ENCODE data around the gene SIM2.

Gene SIM2

GRCh38 chr21:36710729-36711048, 11.8 kb downstream of the SIM2 start:
- Mint-ChIP-seq H3K4me3 (no peak overlapping the region), H3K27me3 (ENCODE audit: low read depth) (peaks cover 86% of the 10 kb centered on the region)

GRCh38 chr21:36713746-36714145, 14.8 kb downstream of the SIM2 start:
- Mint-ChIP-seq H3K36me3 (ENCODE audit: low read depth) (no peaks in the 10 kb centered on the region), H3K27me3 (ENCODE audit: low read depth) (peaks cover 74% of the 10 kb centered on the region), H3K27ac (no peak overlapping the region), H3K9me3 (no peaks in the 10 kb centered on the region), H3K4me3 (no peak overlapping the region), H3K4me1 (ENCODE audit: low read depth) (peaks cover 4% of the 10 kb centered on the region)

More at GRCh38 chr21:36710729-36711048, 11.8 kb downstream of the SIM2 start:
- Mint-ChIP-seq H3K4me1 (ENCODE audit: low read depth) (peaks cover 5% of the 10 kb centered on the region), H3K27ac (no peak overlapping the region), H3K9me3 (no peaks in the 10 kb centered on the region), H3K36me3 (ENCODE audit: low read depth) (no peaks in the 10 kb centered on the region)

- H3K4me1 Mint-ChIP-seq (ENCODE audit: low read depth): peaks cover 4% of the 10 kb centered on the region
- H3K27ac Mint-ChIP-seq: no peak overlapping the region
- peaks cover 55% of the 10 kb centered on the region for H3K27me3 Mint-ChIP-seq (ENCODE audit: low read depth)
- no peaks in the 10 kb centered on the region for H3K9me3 Mint-ChIP-seq
- no peak overlapping the region for H3K4me3 Mint-ChIP-seq
- H3K36me3 Mint-ChIP-seq (ENCODE audit: low read depth): no peaks in the 10 kb centered on the region
These were observed 17.5 kb downstream of the SIM2 start for GRCh38 chr21:36716387-36716786.

- Mint-ChIP-seq H3K9me3 (no peaks in the 10 kb centered on the region), H3K4me3 (no peak overlapping the region), H3K4me1 (ENCODE audit: low read depth) (peaks cover 4% of the 10 kb centered on the region), H3K27me3 (ENCODE audit: low read depth) (peaks cover 53% of the 10 kb centered on the region), H3K36me3 (ENCODE audit: low read depth) (no peaks in the 10 kb centered on the region), H3K27ac (no peak overlapping the region)
These were observed 17.9 kb downstream of the SIM2 start for GRCh38 chr21:36716836-36717235.

- Mint-ChIP-seq H3K9me3 (no peaks in the 10 kb centered on the region), H3K27me3 (ENCODE audit: low read depth) (peaks cover 42% of the 10 kb centered on the region)
These were observed 19.1 kb downstream of the SIM2 start for GRCh38 chr21:36717976-36718375.

GRCh38 chr21:36718951-36719501, 20.1 kb downstream of the SIM2 start:
- no peaks in the 10 kb centered on the region for H3K4me1 Mint-ChIP-seq (ENCODE audit: low read depth)
- no peak overlapping the region for H3K4me3 Mint-ChIP-seq
- H3K27me3 Mint-ChIP-seq (ENCODE audit: low read depth): peaks cover 31% of the 10 kb centered on the region
- H3K36me3 Mint-ChIP-seq (ENCODE audit: low read depth): no peaks in the 10 kb centered on the region
- H3K27ac Mint-ChIP-seq: no peak overlapping the region
- no peaks in the 10 kb centered on the region for H3K9me3 Mint-ChIP-seq

More at GRCh38 chr21:36717976-36718375, 19.1 kb downstream of the SIM2 start:
- Mint-ChIP-seq H3K36me3 (ENCODE audit: low read depth) (no peaks in the 10 kb centered on the region), H3K4me3 (no peak overlapping the region), H3K27ac (no peak overlapping the region), H3K4me1 (ENCODE audit: low read depth) (no peaks in the 10 kb centered on the region)

- Mint-ChIP-seq H3K27me3 (ENCODE audit: low read depth) (peaks cover 26% of the 10 kb centered on the region), H3K27ac (no peak overlapping the region), H3K36me3 (ENCODE audit: low read depth) (no peaks in the 10 kb centered on the region), H3K9me3 (no peaks in the 10 kb centered on the region), H3K4me1 (ENCODE audit: low read depth) (no peaks in the 10 kb centered on the region), H3K4me3 (no peak overlapping the region)
These were observed 20.7 kb downstream of the SIM2 start for GRCh38 chr21:36719614-36720013.

- H3K27me3 Mint-ChIP-seq (ENCODE audit: low read depth): peaks cover 5% of the 10 kb centered on the region
- no peak overlapping the region for H3K4me3 Mint-ChIP-seq
- no peaks in the 10 kb centered on the region for H3K9me3 Mint-ChIP-seq
These were observed 22.9 kb downstream of the SIM2 start for GRCh38 chr21:36721817-36722216.

GRCh38 chr21:36722370-36723368, 23.8 kb downstream of the SIM2 start:
- Mint-ChIP-seq H3K27ac (no peak overlapping the region), H3K4me3 (no peak overlapping the region), H3K9me3 (no peaks in the 10 kb centered on the region), H3K36me3 (ENCODE audit: low read depth) (no peaks in the 10 kb centered on the region), H3K4me1 (ENCODE audit: low read depth) (no peaks in the 10 kb centered on the region), H3K27me3 (ENCODE audit: low read depth) (peaks cover 5% of the 10 kb centered on the region)

More at GRCh38 chr21:36721817-36722216, 22.9 kb downstream of the SIM2 start:
- no peaks in the 10 kb centered on the region for H3K36me3 Mint-ChIP-seq (ENCODE audit: low read depth)
- H3K4me1 Mint-ChIP-seq (ENCODE audit: low read depth): no peaks in the 10 kb centered on the region
- no peak overlapping the region for H3K27ac Mint-ChIP-seq

- no peaks in the 10 kb centered on the region for H3K4me1 Mint-ChIP-seq (ENCODE audit: low read depth)
- no peaks in the 10 kb centered on the region for H3K36me3 Mint-ChIP-seq (ENCODE audit: low read depth)
- H3K9me3 Mint-ChIP-seq: no peaks in the 10 kb centered on the region
- H3K27ac Mint-ChIP-seq: no peak overlapping the region
- peaks cover 4% of the 10 kb centered on the region for H3K27me3 Mint-ChIP-seq (ENCODE audit: low read depth)
- H3K4me3 Mint-ChIP-seq: no peak overlapping the region
These were observed 24.5 kb downstream of the SIM2 start for GRCh38 chr21:36723371-36723881.

- no peaks in the 10 kb centered on the region for H3K27me3 Mint-ChIP-seq (ENCODE audit: low read depth)
- no peaks in the 10 kb centered on the region for H3K36me3 Mint-ChIP-seq (ENCODE audit: low read depth)
- H3K9me3 Mint-ChIP-seq: no peaks in the 10 kb centered on the region
- H3K4me3 Mint-ChIP-seq: no peak overlapping the region
- H3K27ac Mint-ChIP-seq: no peak overlapping the region
- no peaks in the 10 kb centered on the region for H3K4me1 Mint-ChIP-seq (ENCODE audit: low read depth)
These were observed 25.7 kb downstream of the SIM2 start for GRCh38 chr21:36724660-36725059.

- Mint-ChIP-seq H3K27me3 (ENCODE audit: low read depth) (no peaks in the 10 kb centered on the region), H3K9me3 (no peaks in the 10 kb centered on the region), H3K4me1 (ENCODE audit: low read depth) (no peaks in the 10 kb centered on the region)
These were observed 27.0 kb downstream of the SIM2 start for GRCh38 chr21:36725793-36726386.

GRCh38 chr21:36727866-36728265, 29.0 kb downstream of the SIM2 start:
- no peaks in the 10 kb centered on the region for H3K27me3 Mint-ChIP-seq (ENCODE audit: low read depth)
- H3K36me3 Mint-ChIP-seq (ENCODE audit: low read depth): no peaks in the 10 kb centered on the region
- no peaks in the 10 kb centered on the region for H3K9me3 Mint-ChIP-seq
- no peaks in the 10 kb centered on the region for H3K4me1 Mint-ChIP-seq (ENCODE audit: low read depth)
- H3K4me3 Mint-ChIP-seq: no peak overlapping the region
- no peak overlapping the region for H3K27ac Mint-ChIP-seq

More at GRCh38 chr21:36725793-36726386, 27.0 kb downstream of the SIM2 start:
- H3K36me3 Mint-ChIP-seq (ENCODE audit: low read depth): no peaks in the 10 kb centered on the region
- no peak overlapping the region for H3K4me3 Mint-ChIP-seq
- H3K27ac Mint-ChIP-seq: no peak overlapping the region

- H3K27ac Mint-ChIP-seq: no peak overlapping the region
- H3K36me3 Mint-ChIP-seq (ENCODE audit: low read depth): no peaks in the 10 kb centered on the region
- no peaks in the 10 kb centered on the region for H3K27me3 Mint-ChIP-seq (ENCODE audit: low read depth)
- no peak overlapping the region for H3K4me3 Mint-ChIP-seq
- H3K9me3 Mint-ChIP-seq: no peaks in the 10 kb centered on the region
- H3K4me1 Mint-ChIP-seq (ENCODE audit: low read depth): no peaks in the 10 kb centered on the region
These were observed 29.6 kb downstream of the SIM2 start for GRCh38 chr21:36728371-36729111.

Data from T-helper 1 cell treated with Interleukin-12 subunit alpha and Interleukin-12 subunit beta and Interleukin-4 antibody, amounts not matched to agents 30 μg/mL and 1 μg/mL, for 36 hours (primary cell).